Mucosa of descending colon (tissue), 3 donors: ENCODE results near the gene FSCN2. TPM values are rescaled to one million over a fixed set of nuclear protein-coding genes. Genes with fewer than 3 reads are reported as not detected.

ENCODE experiments used
- ATAC-seq: fragments of 200-7000 bp; cut with Tn5 transposase; one replicate; pipeline ENCODE4 v1.9.1; 2020; ENCODE audit warnings: mild to moderate bottlenecking, moderate library complexity
- DNase-seq, 3 donors: peaks; one replicate each; pipeline ENCODE4 v3.0.0-alpha.2; 2020
- H3K36me3 ChIP-seq: fragments of 200-600 bp; one replicate; pipeline ENCODE4 v1.8.0; 2021; ENCODE audit warnings: low read depth, mild to moderate bottlenecking
- H3K4me1 ChIP-seq: fragments of 200-600 bp; one replicate; pipeline ENCODE4 v1.8.0; 2021; ENCODE audit warnings: low read depth, mild to moderate bottlenecking
- H3K4me3 ChIP-seq: fragments of 200-600 bp; one replicate; pipeline ENCODE4 v1.8.0; 2021; ENCODE audit warnings: mild to moderate bottlenecking
- H3K9me3 ChIP-seq: fragments of 200-600 bp; one replicate; pipeline ENCODE4 v1.8.0; 2021; ENCODE audit warnings: mild to moderate bottlenecking
- intact Hi-C, 2 donors: fragments of 100-400 bp; cut with DNase I in 1 of 2; cut with micrococcal nuclease in 1 of 2; formaldehyde crosslinking; loops; one replicate each; pipeline versions ENCODE4 v1.11.0 to v1.11.1; 2022; cut with DNase I, micrococcal nuclease
- total RNA-seq, 3 donors: library from RNA; stranded (reverse); fragmentation: NEBNext Ultra II Directional in 2 of 3; extraction: Animal tissue kit (Norgen Biotek cat#: 25700) in 2 of 3; gene quantifications; one replicate each; pipeline versions ENCODE4 v1.2.1 to v1.2.4, GENCODE V29; 2021 to 2023
- TF ChIP-seq, protein P1 (sequence below): fragments of 200-600 bp; IDR thresholded peaks from one replicate; pipeline ENCODE4 v1.8.0; 2022; ENCODE audit warnings: antibody characterized with exemption, mild to moderate bottlenecking
- donor health status: DM: no; HTN: no; CAD: no; lungs with moderate emphysema.
- donor health status: DM: no; HTN: no; CAD: no.
- donor health status: DM: no; HTN: yes; CAD: no.

The FSCN2 gene
- total RNA-seq, 3 donors from 2014 or later, result 1.6 to 4.0 (median 2.5) TPM

DNA sequence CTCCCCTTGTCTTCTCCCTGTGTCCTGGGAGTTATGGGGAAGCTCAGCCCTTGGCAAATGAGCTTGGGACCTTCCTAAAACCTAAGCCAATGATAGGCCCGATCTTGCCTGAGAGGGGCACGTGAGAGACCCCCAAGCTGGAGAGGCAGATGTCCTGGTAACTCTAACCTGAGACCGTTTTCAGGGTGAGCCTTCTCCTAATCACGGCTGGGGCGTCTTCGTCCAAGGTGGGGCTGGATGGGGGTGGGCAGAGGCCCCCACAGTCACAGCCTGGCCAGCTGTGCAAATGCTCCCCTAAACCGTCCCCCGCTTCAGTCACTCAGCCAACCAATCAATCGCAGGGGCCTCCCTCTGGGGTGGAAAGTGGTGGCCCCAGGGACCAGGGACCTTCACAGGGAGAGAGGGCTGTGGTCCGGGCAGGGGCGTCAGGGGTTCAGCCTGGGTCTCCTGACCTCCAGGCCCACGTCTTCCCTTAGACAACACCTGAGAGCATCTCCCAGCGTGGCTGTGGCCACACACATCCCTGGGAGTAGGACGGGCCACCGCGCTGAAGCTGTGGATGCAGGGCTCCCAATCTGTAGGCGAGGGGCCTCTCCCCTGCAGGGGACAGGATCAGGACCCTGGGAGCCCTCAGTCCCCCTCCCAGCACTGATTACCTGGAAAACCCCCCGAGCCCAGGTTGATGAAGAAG is 46.2 kb upstream of the FSCN2 start:
- TF ChIP-seq, protein P1, sequence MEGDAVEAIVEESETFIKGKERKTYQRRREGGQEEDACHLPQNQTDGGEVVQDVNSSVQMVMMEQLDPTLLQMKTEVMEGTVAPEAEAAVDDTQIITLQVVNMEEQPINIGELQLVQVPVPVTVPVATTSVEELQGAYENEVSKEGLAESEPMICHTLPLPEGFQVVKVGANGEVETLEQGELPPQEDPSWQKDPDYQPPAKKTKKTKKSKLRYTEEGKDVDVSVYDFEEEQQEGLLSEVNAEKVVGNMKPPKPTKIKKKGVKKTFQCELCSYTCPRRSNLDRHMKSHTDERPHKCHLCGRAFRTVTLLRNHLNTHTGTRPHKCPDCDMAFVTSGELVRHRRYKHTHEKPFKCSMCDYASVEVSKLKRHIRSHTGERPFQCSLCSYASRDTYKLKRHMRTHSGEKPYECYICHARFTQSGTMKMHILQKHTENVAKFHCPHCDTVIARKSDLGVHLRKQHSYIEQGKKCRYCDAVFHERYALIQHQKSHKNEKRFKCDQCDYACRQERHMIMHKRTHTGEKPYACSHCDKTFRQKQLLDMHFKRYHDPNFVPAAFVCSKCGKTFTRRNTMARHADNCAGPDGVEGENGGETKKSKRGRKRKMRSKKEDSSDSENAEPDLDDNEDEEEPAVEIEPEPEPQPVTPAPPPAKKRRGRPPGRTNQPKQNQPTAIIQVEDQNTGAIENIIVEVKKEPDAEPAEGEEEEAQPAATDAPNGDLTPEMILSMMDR, result no peak
- no peak for DNase-seq
- H3K36me3 ChIP-seq, result no peaks in the 10 kb centered on the region
- H3K9me3 ChIP-seq, result no peaks in the 10 kb centered on the region
- ATAC-seq, result no peak
- H3K4me1 ChIP-seq, result peaks cover 15% of the 10 kb centered on the region
- intact Hi-C loops, result loop anchor here in 1 of 2 donors (10.0 kb wide), 1 partner anchor 227 kb away; no protein-coding TSS in a partner anchor
- no peak overlapping the region for H3K4me3 ChIP-seq

DNA sequence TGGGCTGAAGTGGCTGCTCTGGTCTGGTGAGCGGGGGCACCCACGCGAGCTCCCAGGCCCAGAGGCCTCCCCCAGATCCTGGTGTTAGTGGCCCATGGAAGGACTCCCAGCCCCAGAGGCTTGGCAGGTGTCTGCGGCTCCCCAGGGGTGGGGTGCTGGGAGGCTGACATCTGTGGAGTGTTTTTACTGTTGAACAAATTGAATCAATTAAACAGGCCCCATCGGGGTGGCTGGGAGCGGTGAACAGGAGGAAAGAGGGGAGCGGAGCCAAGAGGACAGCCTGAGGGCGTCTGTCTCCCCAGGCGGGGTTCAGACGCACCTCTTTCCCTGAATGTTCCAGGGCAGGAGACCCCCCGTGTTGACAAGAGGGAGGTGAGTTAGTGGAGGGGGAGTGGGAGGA is 45.5 kb upstream of the FSCN2 start:
- Histone ChIP-seq H3K9me3 (no peaks in the 10 kb centered on the region), H3K36me3 (no peaks in the 10 kb centered on the region), H3K4me3 (no peak overlapping the region), H3K4me1 (peaks cover 15% of the 10 kb centered on the region)
- intact Hi-C loops, result loop anchor here in 1 of 2 donors (10.0 kb wide), 1 partner anchor 228 kb away; no protein-coding TSS in a partner anchor
- TF ChIP-seq, protein P1, result no peak
- ATAC-seq (no peak), DNase-seq (no peak)

DNA sequence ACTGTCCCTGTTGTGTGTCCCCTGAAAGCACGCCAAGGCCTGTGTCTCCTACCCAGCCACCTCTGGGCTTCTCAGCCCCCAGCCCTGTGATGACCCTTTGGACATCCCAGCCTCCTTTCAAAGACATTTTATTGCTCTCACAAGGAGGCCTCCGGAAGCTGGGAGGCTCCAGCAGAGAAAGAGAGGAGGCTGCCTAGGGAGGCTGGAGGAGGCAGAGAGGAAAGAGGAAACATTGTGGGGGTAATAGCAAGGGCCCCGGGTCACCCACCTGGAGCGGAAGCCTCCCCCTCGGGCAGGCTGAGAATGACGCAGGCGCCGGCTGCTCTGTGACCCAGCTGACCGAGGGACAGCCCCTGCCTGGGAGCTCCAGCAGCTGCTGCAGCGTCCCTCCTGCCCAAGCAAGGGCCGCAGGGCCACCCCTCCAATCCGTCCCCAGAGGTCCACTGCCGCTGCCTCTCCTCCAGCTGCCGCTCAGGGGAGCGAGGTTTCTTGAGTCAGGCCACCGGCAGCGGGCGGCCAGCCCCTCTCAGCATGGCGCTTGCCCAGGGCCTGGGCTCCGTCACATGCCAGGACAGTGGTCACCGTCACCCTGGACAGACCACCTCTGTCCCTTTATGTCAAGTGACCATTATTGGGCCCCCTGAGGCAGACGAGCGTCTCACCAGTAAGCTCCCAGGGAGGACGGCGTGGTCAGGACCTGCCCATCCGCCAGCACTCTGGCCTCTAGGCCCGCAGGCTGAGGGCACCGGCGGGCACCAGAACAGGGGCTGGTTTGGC is 44.9 kb upstream of the FSCN2 start:
- Histone ChIP-seq H3K36me3 (no peaks in the 10 kb centered on the region), H3K9me3 (no peaks in the 10 kb centered on the region), H3K4me3 (no peak overlapping the region), H3K4me1 (peaks cover 15% of the 10 kb centered on the region)
- TF ChIP-seq, protein P1, result no peak
- intact Hi-C loops, result loop anchor here in 1 of 2 donors (10.0 kb wide), 1 partner anchor 228 kb away; no protein-coding TSS in a partner anchor
- DNase-seq (peak; percentile 33 to 76 (median 48)), ATAC-seq (no peak)

DNA sequence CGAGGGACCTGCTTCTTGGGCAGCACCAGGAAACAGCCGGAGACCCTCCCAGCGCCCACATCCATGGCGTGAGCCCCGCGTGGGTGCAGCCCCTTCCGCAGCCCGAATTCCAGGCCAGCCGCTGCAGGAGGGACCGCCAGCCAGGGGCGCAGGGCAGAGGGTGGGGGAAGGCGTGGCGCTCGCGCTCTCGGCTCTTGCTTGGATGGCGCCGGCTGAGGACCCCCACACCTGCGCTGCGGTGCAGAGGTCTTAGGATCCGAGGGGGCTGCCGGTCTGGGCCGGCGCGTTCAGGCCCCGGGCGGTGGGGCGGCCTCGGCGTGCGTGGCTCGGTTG is 44.3 kb upstream of the FSCN2 start:
- H3K9me3 ChIP-seq, result no peaks in the 10 kb centered on the region
- intact Hi-C loops, result loop anchor here in 1 of 2 donors (10.0 kb wide), 1 partner anchor 229 kb away; no protein-coding TSS in a partner anchor
- H3K4me3 ChIP-seq, result no peak overlapping the region
- H3K4me1 ChIP-seq, result peaks cover 18% of the 10 kb centered on the region
- TF ChIP-seq, protein P1, result no peak
- peak; percentile 0 for ATAC-seq
- H3K36me3 ChIP-seq, result no peaks in the 10 kb centered on the region
- peak in 1 of 3 donors; percentile 53 for DNase-seq

DNA sequence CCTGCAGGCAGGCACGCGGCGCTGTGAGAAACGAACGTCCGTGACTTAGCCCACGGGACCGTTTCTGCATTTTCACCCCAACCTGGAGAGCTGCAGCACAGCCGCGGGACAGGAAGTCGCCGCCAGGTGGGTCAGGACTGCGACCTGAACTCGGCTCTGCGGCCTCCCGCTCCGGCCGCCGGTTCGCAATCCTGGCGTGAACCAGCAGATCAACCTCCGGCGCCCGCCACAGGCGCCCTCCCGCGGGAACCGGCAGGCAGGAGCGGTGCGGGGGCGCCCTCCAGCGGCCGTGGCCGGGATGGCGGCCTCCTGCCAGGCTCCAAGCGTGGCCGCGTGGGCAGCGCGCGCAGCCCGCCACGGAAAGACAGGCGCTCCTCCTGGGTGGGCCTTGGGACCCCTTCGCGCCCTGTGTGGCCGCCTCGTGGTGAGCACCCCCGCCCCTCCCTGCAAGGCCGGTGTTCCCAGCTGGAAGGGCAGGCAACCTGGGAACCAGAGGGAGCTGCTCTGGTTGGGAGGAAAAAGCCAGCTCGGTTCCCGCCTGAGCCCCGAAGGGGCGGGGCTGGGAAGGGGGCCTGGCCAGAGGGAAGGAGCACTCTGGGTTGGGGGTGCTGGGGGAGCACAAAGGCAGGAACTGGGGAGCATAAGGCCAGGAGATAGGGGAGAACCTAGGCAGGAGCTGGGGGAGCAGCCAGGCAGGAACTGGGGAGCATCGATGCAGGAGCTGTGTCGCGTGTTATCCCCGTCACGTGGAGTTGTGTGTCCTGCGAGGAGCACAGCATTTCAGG is 43.8 kb upstream of the FSCN2 start:
- peak; percentile 89 to 94 (median 93) for DNase-seq
- H3K4me1 ChIP-seq, result peaks cover 18% of the 10 kb centered on the region
- H3K36me3 ChIP-seq, result no peaks in the 10 kb centered on the region
- H3K9me3 ChIP-seq, result no peaks in the 10 kb centered on the region
- TF ChIP-seq, protein P1, result peak; percentile 99
- intact Hi-C loops, result loop anchor here in 1 of 2 donors (10.0 kb wide), 1 partner anchor 230 kb away; no protein-coding TSS in a partner anchor
- peak; percentile 88 for ATAC-seq
- no peak overlapping the region for H3K4me3 ChIP-seq
